Stomach (tissue), 4 donors: ENCODE measurements around the gene ALK.

Experiments used
- CTCF ChIP-seq, 7 experiments: fragments of 450-650 bp in 4 of 7; fragments of 200-600 bp in 3 of 7; sonication (generic) in 3 of 7; IDR thresholded peaks; one replicate each; pipeline ENCODE4 v1.5.1; 2016 to 2019; ENCODE audit warnings: antibody characterized with exemption in 7 of 7, control low read depth in 2 of 7, mild to moderate bottlenecking in 1 of 7
- EP300 ChIP-seq: sonication (generic); formaldehyde crosslinking; IDR thresholded peaks from one replicate; pipeline ENCODE4 v1.6.1; 2017; ENCODE audit warnings: antibody characterized with exemption
- POLR2A ChIP-seq, 4 donors: fragments of 450-650 bp; IDR thresholded peaks; one replicate each; pipeline ENCODE4 v1.6.1; 2016; ENCODE audit warnings: antibody characterized with exemption in 4 of 4, control low read depth in 2 of 4, mild to moderate bottlenecking in 1 of 4, moderate library complexity in 1 of 4
- POLR2AphosphoS5 ChIP-seq, 3 donors: sonication (generic); formaldehyde crosslinking; IDR thresholded peaks; one replicate each; pipeline ENCODE4 v1.6.1; 2016; ENCODE audit warnings: antibody characterized with exemption in 3 of 3

GRCh38 chr2:29662861-29663260 lies 258.5 kb downstream of the ALK start:
- TF ChIP-seq POLR2A (IDR thresholded peaks at IDR 0.05) (no peak), CTCF (IDR thresholded peaks at IDR 0.05) (no peak), EP300 (no peak), POLR2AphosphoS5 (IDR thresholded peaks at IDR 0.05) (no peak)
